ENCODE measurements around the gene SLC6A7. TPM values are rescaled to one million over a fixed set of nuclear protein-coding genes. Genes with fewer than 3 reads are reported as not detected.
A peak's percentile ranks its signal among the peaks of the same experiment; 100 is the strongest.

SLC6A7 gene
- total and polyA plus RNA-seq, 2 donors from 2014 or later: not detected

GRCh38 chr5:150190503-150190979 is 679 bp downstream of the SLC6A7 start:
- no peaks in the 10 kb centered on the region for H3K9me3 ChIP-seq (ENCODE audit: control insufficient read depth in 2 of 3, insufficient read depth in 1 of 3, low read length in 3 of 3)
- intact Hi-C loops (cut with DNase I): no loop called here
- peaks cover 4% of the 10 kb centered on the region for H3K27me3 ChIP-seq (ENCODE audit: control insufficient read depth, insufficient read depth, low read length)
- DNase-seq: peak in 2 of 5 donors; percentile 45 to 49
- no peak overlapping the region for H3K4me3 ChIP-seq (ENCODE audit: low read length in 3 of 3)
- FAIRE-seq: no peak
- H3K9ac ChIP-seq (ENCODE audit: low read length in 3 of 3): no peak overlapping the region
- no peak overlapping the region for H3K27ac ChIP-seq (ENCODE audit: low read depth in 2 of 2, low read length in 2 of 2)
- peaks cover 0 to 6% (median 0%) of the 10 kb centered on the region in 3 donors for H3K4me1 ChIP-seq (ENCODE audit: control insufficient read depth in 2 of 3, insufficient read depth in 2 of 3, low read depth in 1 of 3, low read length in 3 of 3)
- no peak for TF ChIP-seq CTCF (IDR thresholded peaks at IDR 0.05; ENCODE audit: borderline replicate concordance, extremely low read depth, insufficient read depth)
- no peaks in the 10 kb centered on the region for H3K36me3 ChIP-seq (ENCODE audit: control insufficient read depth in 2 of 3, insufficient read depth in 3 of 3, low read length in 3 of 3)

- FAIRE-seq (no peak), DNase-seq (no peak)
- TF ChIP-seq CTCF (IDR thresholded peaks at IDR 0.05; ENCODE audit: borderline replicate concordance, extremely low read depth, insufficient read depth): no peak
- peaks cover 4% of the 10 kb centered on the region for H3K27me3 ChIP-seq (ENCODE audit: control insufficient read depth, insufficient read depth, low read length)
- H3K27ac ChIP-seq (ENCODE audit: low read depth in 2 of 2, low read length in 2 of 2): no peak overlapping the region
- no peaks in the 10 kb centered on the region for H3K36me3 ChIP-seq (ENCODE audit: control insufficient read depth in 2 of 3, insufficient read depth in 3 of 3, low read length in 3 of 3)
- intact Hi-C loops (cut with DNase I): no loop called here
- H3K4me3 ChIP-seq (ENCODE audit: low read length in 3 of 3): no peak overlapping the region
- no peaks in the 10 kb centered on the region for H3K9me3 ChIP-seq (ENCODE audit: control insufficient read depth in 2 of 3, insufficient read depth in 1 of 3, low read length in 3 of 3)
- no peak overlapping the region for H3K9ac ChIP-seq (ENCODE audit: low read length in 3 of 3)
- H3K4me1 ChIP-seq (ENCODE audit: control insufficient read depth in 2 of 3, insufficient read depth in 2 of 3, low read depth in 1 of 3, low read length in 3 of 3): peaks cover 0 to 6% (median 0%) of the 10 kb centered on the region in 3 donors
Measured at GRCh38 chr5:150190987-150191386, 1.1 kb downstream of the SLC6A7 start.

GRCh38 chr5:150192462-150192861 is 2.6 kb downstream of the SLC6A7 start:
- no peak overlapping the region for H3K4me3 ChIP-seq (ENCODE audit: low read length in 3 of 3)
- H3K4me1 ChIP-seq (ENCODE audit: control insufficient read depth in 2 of 3, insufficient read depth in 2 of 3, low read depth in 1 of 3, low read length in 3 of 3): peaks cover 0 to 6% (median 0%) of the 10 kb centered on the region in 3 donors
- TF ChIP-seq CTCF (IDR thresholded peaks at IDR 0.05; ENCODE audit: borderline replicate concordance, extremely low read depth, insufficient read depth): no peak
- H3K9ac ChIP-seq (ENCODE audit: low read length in 3 of 3): no peak overlapping the region
- FAIRE-seq (no peak), DNase-seq (no peak)
- peaks cover 4% of the 10 kb centered on the region for H3K27me3 ChIP-seq (ENCODE audit: control insufficient read depth, insufficient read depth, low read length)
- no peaks in the 10 kb centered on the region for H3K36me3 ChIP-seq (ENCODE audit: control insufficient read depth in 2 of 3, insufficient read depth in 3 of 3, low read length in 3 of 3)
- no peaks in the 10 kb centered on the region for H3K9me3 ChIP-seq (ENCODE audit: control insufficient read depth in 2 of 3, insufficient read depth in 1 of 3, low read length in 3 of 3)
- no peak overlapping the region for H3K27ac ChIP-seq (ENCODE audit: low read depth in 2 of 2, low read length in 2 of 2)
- intact Hi-C loops (cut with DNase I): no loop called here

Measured in kidney (tissue), 14 donors.